ENCODE data around the gene KLK12. TPM values are rescaled to one million over a fixed set of nuclear protein-coding genes. Genes with fewer than 3 reads are reported as not detected.
"Not testable (repeated sequence)": the region's sequence is repeated elsewhere in the genome, so short reads cannot be mapped to it uniquely, and the experiment has no call there.

The KLK12 gene
- total RNA-seq, 1 experiment from 2014 or later, result not detected

DNA sequence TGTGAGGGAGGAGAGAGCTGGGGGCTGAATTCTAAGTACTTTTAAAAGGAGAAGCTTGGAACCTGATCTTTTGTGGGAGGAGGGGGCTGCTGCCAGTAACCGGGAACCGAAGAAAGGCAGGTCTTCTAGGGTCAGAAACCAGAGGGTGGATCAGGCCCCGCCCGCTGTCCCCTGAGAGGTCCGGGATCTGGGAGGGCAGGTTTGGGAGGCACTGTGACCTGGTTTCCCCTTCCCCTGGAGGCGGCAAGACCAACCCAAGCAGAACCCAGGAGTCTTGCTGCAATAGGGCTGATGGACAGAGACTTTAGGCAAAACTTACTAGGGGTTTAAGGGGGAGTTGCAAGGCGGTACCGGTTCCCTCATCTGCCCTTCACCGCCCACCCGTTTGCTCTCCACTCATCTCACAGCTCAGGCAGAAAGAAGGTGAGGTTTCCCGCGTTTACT is 32.7 kb downstream of the KLK12 start:
- DNase-seq (ENCODE audit: low read depth, low spot score), result no peak
- in situ Hi-C loops (cut with HindIII; ENCODE audit: low pct_unique_long_range_greater_than_20kb, low sequenced_read_pairs), result no loop called here

DNA sequence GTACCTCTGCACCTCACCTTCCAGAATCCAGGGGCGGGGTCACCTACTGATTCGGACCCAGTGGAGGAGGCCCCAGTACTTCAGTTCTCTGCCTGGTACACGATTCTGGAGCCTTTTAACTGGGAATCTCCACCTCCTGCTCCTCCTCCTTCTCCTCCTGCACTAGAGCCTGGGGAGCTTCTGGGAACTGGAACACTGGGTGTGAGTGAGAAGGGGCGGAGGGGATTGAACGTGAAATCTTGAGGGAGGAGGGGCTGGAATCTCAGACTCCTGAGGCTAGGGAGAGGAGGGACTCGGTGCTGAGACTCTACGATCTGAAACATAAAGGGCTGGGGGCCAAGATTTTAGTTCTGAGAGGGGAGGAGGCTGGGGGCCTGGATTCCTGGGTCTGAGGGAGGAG is 33.3 kb downstream of the KLK12 start, which contains the start of gene KLK8:
Gene KLK8 (minus strand): TSS at position 90 of the 400 bp plus-strand sequence. CDS start 437 bp downstream, outside the sequence.
- in situ Hi-C loops (cut with HindIII; ENCODE audit: low pct_unique_long_range_greater_than_20kb, low sequenced_read_pairs), result no loop called here
- no peak for DNase-seq (ENCODE audit: low read depth, low spot score)

DNA sequence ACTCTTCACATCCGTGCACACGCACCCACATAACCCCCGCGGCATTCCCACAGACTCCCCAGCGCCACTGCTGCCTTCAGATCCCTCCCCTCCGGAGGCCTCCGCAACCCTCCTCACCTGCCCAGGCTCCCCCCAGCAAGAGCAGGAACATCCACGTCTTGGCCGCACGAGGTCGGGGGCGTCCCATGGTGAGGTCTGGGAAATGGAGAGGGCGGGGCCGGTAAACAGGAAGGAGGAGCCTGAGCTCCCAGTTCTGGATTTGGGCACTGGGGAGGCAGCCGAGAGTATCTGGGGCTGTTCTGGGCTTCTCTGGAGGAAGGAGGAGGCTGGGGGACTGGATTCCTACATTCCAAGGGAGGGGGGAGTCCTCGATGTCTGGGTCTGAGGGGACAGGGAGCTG is 33.8 kb downstream of the KLK12 start:
- no peak for DNase-seq (ENCODE audit: low read depth, low spot score)

DNA sequence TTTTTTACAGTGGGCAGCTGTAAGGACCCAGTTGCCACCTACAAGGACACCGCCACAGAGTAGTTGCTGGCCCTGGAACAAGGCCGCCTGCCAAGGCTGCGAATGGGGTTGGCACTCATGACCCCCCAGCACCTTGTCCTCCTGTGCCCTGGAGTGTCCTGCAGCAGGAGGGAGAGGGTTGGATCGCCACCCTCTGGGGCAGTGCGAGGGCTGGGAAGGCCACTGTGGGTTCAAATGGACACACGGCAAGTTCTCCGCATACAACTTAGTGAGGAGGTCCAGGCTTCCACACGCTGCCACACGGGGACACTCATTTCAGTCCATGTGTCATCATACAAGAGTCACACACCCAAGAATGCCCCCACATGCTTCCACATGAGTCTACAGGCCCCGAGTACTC is 34.4 kb downstream of the KLK12 start:
- no peak for DNase-seq (ENCODE audit: low read depth, low spot score)
- in situ Hi-C loops (cut with HindIII; ENCODE audit: low pct_unique_long_range_greater_than_20kb, low sequenced_read_pairs), result no loop called here

More for the DNA sequence above, 33.8 kb downstream of the KLK12 start:
- in situ Hi-C loops (cut with HindIII; ENCODE audit: low pct_unique_long_range_greater_than_20kb, low sequenced_read_pairs), result no loop called here

DNA sequence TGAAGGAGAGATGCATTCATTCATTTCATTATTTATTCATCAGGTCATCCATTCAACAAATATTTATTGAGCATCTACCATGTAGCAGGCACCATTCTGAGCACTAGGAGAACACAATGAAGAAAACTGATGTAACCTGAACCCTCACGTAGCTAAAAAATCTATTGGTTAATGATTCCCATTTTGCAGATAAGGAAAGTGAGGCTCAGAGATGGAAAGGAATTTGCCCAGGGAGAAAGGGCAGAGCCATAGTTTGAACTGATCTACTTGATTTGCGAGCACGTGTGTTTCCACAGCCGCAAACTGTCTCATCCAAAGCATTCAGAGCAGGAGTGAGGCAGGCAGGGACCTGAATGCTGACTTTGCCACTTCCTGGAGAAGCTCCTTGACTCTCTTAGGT is 36.1 kb downstream of the KLK12 start:
- in situ Hi-C loops (cut with HindIII; ENCODE audit: low pct_unique_long_range_greater_than_20kb, low sequenced_read_pairs), result no loop called here

DNA sequence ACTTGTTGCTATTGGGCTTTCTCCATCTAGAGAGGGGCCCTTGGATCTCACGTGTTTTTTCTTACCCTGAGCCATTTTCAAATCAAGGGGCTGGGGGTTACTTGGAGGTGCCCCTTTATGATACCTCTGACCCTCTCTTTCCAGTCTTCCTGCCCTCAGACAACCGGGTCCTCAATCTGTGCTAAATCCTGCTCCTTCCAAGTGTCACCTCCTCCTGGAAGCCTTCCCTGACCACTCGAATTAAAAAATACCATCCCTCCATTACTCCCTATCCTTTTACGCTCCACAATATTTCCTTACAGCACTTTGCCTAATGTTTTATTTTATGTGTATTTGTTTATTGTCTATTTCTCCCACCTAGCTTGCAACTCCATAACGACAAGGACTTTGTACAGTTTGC is 36.7 kb downstream of the KLK12 start:
- in situ Hi-C loops (cut with HindIII; ENCODE audit: low pct_unique_long_range_greater_than_20kb, low sequenced_read_pairs), result no loop called here
- no peak for DNase-seq (ENCODE audit: low read depth, low spot score)

More for the DNA sequence above, 36.1 kb downstream of the KLK12 start:
- DNase-seq (ENCODE audit: low read depth, low spot score), result no peak

DNA sequence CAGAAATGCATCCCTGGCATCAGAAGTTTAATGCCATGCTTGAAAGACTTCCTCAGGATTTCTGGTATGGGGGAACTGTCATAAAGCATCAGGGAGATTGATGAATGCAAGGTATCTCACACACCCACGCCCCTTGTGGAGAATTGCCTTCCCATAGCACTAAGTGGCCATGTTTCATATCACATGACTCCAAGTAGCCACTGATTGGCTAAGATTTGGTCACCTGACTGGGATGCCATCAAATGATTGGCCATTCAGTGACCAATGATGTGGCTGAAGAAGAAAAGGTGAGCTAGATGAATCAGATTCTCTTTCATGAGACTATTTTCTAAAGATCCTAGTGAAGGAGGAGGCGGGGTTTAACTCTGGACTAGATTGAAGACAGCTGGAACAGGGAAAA is 40.7 kb downstream of the KLK12 start:
- in situ Hi-C loops (cut with HindIII; ENCODE audit: low pct_unique_long_range_greater_than_20kb, low sequenced_read_pairs), result no loop called here
- peak; percentile 31 for DNase-seq (ENCODE audit: low read depth, low spot score)

DNA sequence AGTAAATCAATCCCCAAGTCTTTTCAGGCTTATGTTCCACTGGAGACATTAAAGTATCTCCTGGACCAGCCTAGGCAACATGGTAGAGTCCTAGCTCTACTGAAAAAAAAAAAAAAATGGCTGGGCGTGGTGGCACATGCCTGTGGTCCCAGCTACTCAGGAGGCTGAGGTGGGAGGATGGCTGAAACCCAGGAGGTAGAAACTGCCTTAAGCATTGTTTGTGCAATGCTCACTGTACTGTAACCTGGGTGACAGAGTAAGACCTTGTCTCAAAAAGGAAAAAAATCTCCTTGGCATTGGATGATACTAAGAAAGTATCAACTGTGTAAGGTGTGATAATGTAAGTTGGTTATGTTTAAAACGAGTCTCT is 42.2 kb downstream of the KLK12 start:
- DNase-seq (ENCODE audit: low read depth, low spot score), result no peak
- in situ Hi-C loops (cut with HindIII; ENCODE audit: low pct_unique_long_range_greater_than_20kb, low sequenced_read_pairs), result no loop called here

DNA sequence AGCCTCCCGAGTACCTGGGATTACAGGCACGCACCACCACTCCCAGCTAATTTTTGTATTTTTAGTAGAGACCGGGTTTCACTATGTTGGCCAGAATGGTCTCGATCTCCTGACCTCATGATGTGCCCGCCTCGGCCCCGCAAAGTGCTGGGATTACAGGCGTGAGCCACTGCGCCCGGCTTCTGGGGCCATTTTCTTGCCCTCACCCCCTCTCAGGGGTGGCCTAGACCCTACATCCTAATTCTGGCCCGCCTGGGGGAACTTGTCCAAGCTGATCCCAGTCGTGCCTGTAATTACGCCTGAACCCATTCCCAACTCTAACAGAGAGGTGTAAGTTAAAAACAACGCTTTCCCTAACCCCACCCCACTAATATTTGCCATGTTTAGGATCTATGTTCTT is 50.4 kb downstream of the KLK12 start:
- in situ Hi-C loops (cut with HindIII; ENCODE audit: low pct_unique_long_range_greater_than_20kb, low sequenced_read_pairs); DNase-seq (ENCODE audit: low read depth, low spot score): not testable (repeated sequence)

DNA sequence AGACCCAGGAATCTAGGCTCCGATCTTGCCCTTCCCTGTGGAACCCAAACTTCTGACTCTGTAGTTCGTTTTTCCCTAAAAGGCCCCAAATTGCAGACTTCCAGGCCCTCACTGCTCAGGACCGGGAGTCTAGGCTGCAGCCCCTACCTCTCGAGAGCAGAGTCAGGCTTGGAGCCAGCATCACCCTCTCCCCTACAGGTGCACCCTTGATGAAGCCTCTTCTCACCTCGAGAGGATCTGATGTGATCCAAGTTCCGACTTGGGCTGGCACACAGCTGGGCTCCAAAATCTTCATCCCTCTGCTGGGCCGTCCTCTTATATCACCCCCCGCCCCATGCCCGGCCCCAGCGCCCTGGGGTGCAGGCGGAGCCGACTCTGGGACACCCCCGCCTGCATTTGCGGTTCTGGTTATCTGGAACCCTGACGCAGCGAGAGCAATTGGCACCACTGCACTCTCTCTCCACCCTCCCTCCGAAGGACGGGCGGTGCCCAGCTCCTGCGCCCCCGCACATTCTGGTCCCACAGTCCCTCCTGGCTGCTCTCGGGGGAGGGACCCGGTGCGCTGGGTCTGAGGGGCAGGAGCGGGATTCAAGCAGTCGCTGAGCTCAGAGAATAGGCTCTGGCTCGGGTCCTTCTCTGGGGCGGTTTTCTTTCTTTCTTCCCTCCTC is 51.0 kb downstream of the KLK12 start, which contains the start of gene KLK7:
Gene KLK7 (minus strand): TSS at position 293 of the 668 bp plus-strand sequence. CDS start 1,518 bp downstream, outside the sequence.
- in situ Hi-C loops (cut with HindIII; ENCODE audit: low pct_unique_long_range_greater_than_20kb, low sequenced_read_pairs), result no loop called here
- DNase-seq (ENCODE audit: low read depth, low spot score), result no peak

DNA sequence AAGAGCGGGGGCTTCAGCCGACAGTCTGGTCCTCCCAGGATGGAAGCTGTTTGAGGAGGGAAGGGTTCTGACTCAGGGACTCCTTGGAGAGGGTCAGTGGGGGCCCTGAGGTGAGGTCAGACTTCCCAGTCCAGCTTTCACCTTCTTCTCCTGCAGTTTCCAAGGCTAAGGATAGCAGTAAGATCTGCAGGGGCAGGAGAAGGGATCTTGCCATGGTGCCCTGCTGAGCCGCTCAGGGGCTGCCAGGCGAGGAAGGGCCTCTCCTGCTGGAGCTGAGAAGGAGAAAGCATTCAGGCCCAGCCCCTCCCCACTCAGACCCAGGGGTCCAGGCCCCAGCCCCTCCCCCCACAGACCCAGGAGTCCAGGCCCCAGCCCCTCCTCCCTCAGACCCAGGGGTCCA is 52.6 kb downstream of the KLK12 start:
- DNase-seq (ENCODE audit: low read depth, low spot score), result no peak
- in situ Hi-C loops (cut with HindIII; ENCODE audit: low pct_unique_long_range_greater_than_20kb, low sequenced_read_pairs), result no loop called here

DNA sequence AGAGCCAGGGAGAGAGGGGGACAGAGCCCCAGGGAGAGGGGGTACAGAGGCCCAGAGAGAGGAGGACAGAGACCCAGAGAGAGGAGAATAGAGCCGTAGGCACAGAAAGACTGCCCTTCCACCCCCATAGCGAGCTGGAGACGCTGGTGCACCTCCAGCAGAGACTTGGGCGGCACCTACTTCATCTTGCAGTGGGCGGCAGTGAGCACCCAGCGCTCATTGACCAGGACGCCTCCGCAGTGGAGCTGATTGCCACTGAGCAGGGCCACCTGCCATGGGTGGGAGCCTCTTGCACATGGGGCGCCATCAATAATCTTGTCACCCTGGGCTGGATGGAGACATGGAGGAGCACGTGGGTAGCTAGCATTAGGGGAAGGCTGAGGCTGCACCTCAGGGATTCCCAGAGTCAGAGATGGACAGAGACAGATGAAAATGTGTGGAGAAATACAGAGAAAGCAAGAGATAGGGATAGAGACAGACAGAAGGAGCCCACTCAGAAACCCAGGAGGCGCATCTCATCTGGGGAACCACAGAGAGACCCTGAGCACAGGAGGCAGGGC is 53.1 kb downstream of the KLK12 start:
- no peak for DNase-seq (ENCODE audit: low read depth, low spot score)
- in situ Hi-C loops (cut with HindIII; ENCODE audit: low pct_unique_long_range_greater_than_20kb, low sequenced_read_pairs), result no loop called here

DNA sequence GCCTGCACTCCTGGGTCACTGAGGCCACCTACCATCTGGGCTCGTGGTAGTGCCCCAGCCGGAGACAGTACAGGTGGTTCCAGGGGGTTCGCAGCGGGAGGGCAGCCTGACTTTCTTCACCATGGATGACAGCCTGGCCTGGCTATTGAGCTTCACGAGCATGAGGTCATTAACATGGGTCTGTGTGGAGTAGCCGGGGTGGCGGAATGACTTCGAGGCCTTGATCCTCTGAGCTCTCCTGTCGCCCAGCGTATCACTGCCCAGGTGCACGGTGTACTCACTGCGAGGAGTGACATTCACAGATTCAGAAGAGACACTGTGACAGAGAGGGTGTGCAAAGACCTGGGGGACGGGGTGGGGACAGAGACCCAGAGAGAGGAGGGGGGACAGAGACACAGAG is 54.6 kb downstream of the KLK12 start:
- DNase-seq (ENCODE audit: low read depth, low spot score), result no peak
- in situ Hi-C loops (cut with HindIII; ENCODE audit: low pct_unique_long_range_greater_than_20kb, low sequenced_read_pairs), result no loop called here

DNA sequence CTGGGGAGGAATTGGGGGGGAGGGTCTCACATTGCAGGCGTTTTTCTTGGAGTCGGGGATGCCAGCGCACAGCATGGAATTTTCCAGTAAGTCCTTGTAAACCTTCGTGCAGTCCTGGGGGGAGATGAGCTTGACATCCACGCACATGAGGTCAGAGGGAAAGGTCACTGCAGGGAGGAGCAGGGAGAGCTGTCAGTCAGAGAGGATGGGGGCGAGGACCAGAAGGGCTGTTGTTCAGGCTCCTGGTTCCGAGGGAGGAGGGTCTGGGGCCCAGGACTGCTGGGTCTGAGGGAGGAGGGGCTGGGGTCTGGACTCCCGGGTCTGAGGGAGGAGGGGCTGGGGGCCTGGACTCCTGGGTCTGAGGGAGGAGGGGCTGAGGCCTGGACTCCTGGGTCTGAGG is 55.0 kb downstream of the KLK12 start:
- no peak for DNase-seq (ENCODE audit: low read depth, low spot score)
- in situ Hi-C loops (cut with HindIII; ENCODE audit: low pct_unique_long_range_greater_than_20kb, low sequenced_read_pairs), result no loop called here

Other genes starting within 250 kb of the KLK12 start
- not detected in 2 replicates for gene ACP4, start 244.6 kb downstream of the KLK12 start, total RNA-seq (2014; rRNA removed; shearing (Covaris generic))
- gene KLK1, start 211.2 kb downstream of the KLK12 start, total RNA-seq (2014; rRNA removed; shearing (Covaris generic)), result not detected in 2 replicates
- not detected in 2 replicates for gene KLK15, start 201.4 kb downstream of the KLK12 start, total RNA-seq (2014; rRNA removed; shearing (Covaris generic))
- gene KLK3, start 180.1 kb downstream of the KLK12 start, total RNA-seq (2014; rRNA removed; shearing (Covaris generic)), result not detected in 2 replicates
- 0.96 and 2.0 TPM in 2 replicates for gene KLK2, start 161.6 kb downstream of the KLK12 start, total RNA-seq (2014; rRNA removed; shearing (Covaris generic))
- 1.0 TPM in 1 of 2 replicates, not detected in the other for gene KLK4, start 123.6 kb downstream of the KLK12 start, total RNA-seq (2014; rRNA removed; shearing (Covaris generic))
- gene KLK5, start 82.0 kb downstream of the KLK12 start, total RNA-seq (2014; rRNA removed; shearing (Covaris generic)), result not detected in 2 replicates
- not detected in 2 replicates for gene KLK6, start 65.4 kb downstream of the KLK12 start, total RNA-seq (2014; rRNA removed; shearing (Covaris generic))
- not detected in 2 replicates for gene KLK7, start 51.1 kb downstream of the KLK12 start, total RNA-seq (2014; rRNA removed; shearing (Covaris generic))
- 0.96 TPM in 1 of 2 replicates, not detected in the other for gene KLK8, start 33.4 kb downstream of the KLK12 start, total RNA-seq (2014; rRNA removed; shearing (Covaris generic))
- not detected in 2 replicates for gene KLK10, start 15.3 kb downstream of the KLK12 start, total RNA-seq (2014; rRNA removed; shearing (Covaris generic))
- gene KLK11, start 8.4 kb downstream of the KLK12 start, total RNA-seq (2014; rRNA removed; shearing (Covaris generic)), result not detected in 2 replicates
- gene KLK13, start 30.1 kb upstream of the KLK12 start, total RNA-seq (2014; rRNA removed; shearing (Covaris generic)), result not detected in 2 replicates
- gene KLK14, start 47.9 kb upstream of the KLK12 start, total RNA-seq (2014; rRNA removed; shearing (Covaris generic)), result not detected in 2 replicates
- 13.0 and 13.8 TPM in 2 replicates for gene CTU1, start 73.4 kb upstream of the KLK12 start, total RNA-seq (2014; rRNA removed; shearing (Covaris generic))
- gene SIGLEC9, start 89.9 kb upstream of the KLK12 start, total RNA-seq (2014; rRNA removed; shearing (Covaris generic)), result not detected in 2 replicates
- not detected in 2 replicates for gene SIGLEC7, start 107.3 kb upstream of the KLK12 start, total RNA-seq (2014; rRNA removed; shearing (Covaris generic))
- 0.19 and 0.63 TPM in 2 replicates for gene CD33, start 190.1 kb upstream of the KLK12 start, total RNA-seq (2014; rRNA removed; shearing (Covaris generic))
- gene SIGLECL1, start 216.1 kb upstream of the KLK12 start, total RNA-seq (2014; rRNA removed; shearing (Covaris generic)), result not detected in 2 replicates

Data from SK-MEL-5 (cell line).